ENCODE data around the gene UTP20.

Gene UTP20

DNA sequence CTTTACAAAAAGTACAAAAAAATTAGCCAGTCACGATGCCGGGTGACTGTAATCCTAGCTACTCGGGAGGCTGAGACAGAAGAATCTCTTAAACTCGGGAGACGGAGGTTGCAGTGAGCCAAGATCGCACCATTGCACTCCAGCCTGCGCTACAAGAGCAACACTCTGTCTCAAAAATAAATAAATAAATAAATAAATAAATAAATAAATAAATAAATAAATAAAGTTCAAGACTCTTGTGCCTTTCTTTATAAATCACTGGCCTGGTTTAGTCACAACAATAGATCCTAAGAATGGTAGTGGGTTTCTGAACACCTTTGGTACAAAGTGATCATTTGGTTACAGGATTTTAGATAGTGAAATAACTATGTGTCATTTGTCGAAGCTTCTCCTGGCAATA is 81.5 kb downstream of the UTP20 start:
- POLR2A ChIA-PET = no interaction called here
- Histone ChIP-seq H3K4me1 (ENCODE audit: control insufficient read depth, insufficient read depth, low read length) (no peaks in the 10 kb centered on the region), H3K36me3 (ENCODE audit: control insufficient read depth in 2 of 2, insufficient read depth in 1 of 2, low read length in 2 of 2) (peaks cover 9 to 54% of the 10 kb centered on the region in 2 experiments; a peak in 2 of 3 replicates), H3K4me3 (ENCODE audit: low read depth, low read length) (no peak overlapping the region), H3K9me3 (ENCODE audit: control insufficient read depth, insufficient read depth, low read depth, low read length) (no peaks in the 10 kb centered on the region), H3K27ac (ENCODE audit: extremely low read depth, low read depth, low read length) (no peak overlapping the region)
- CTCF ChIA-PET = no interaction called here
- no peak for TF ChIP-seq MEIS1 (CRISPR knock-in tag; IDR thresholded peaks at IDR 0.05; ENCODE audit: borderline replicate concordance)
- no peak for TF ChIP-seq ZNF830 (tag by site-specific recombination; IDR thresholded peaks at IDR 0.05; ENCODE audit: low read depth)
- TF ChIP-seq ZNF433 (tag by site-specific recombination; IDR thresholded peaks at IDR 0.05; ENCODE audit: low read depth) = peak; percentile 57
- peak; percentile 82 for TF ChIP-seq ZNF518A (tag by site-specific recombination; conservative IDR thresholded peaks at IDR 0.05; ENCODE audit: low read depth)
- TF ChIP-seq ZNF560 (tag by site-specific recombination; IDR thresholded peaks at IDR 0.05; ENCODE audit: borderline replicate concordance) = 0 out of 2 replicates have a peak, but pooled peaks have one; percentile 42
- TF ChIP-seq ZNF558 (tag by site-specific recombination; IDR thresholded peaks at IDR 0.05) = 0 out of 2 replicates have a peak, but pooled peaks have one; percentile 48
- no peak for TF ChIP-seq ZNF571 (tag by site-specific recombination; IDR thresholded peaks at IDR 0.05)
- TF ChIP-seq, protein P1, sequence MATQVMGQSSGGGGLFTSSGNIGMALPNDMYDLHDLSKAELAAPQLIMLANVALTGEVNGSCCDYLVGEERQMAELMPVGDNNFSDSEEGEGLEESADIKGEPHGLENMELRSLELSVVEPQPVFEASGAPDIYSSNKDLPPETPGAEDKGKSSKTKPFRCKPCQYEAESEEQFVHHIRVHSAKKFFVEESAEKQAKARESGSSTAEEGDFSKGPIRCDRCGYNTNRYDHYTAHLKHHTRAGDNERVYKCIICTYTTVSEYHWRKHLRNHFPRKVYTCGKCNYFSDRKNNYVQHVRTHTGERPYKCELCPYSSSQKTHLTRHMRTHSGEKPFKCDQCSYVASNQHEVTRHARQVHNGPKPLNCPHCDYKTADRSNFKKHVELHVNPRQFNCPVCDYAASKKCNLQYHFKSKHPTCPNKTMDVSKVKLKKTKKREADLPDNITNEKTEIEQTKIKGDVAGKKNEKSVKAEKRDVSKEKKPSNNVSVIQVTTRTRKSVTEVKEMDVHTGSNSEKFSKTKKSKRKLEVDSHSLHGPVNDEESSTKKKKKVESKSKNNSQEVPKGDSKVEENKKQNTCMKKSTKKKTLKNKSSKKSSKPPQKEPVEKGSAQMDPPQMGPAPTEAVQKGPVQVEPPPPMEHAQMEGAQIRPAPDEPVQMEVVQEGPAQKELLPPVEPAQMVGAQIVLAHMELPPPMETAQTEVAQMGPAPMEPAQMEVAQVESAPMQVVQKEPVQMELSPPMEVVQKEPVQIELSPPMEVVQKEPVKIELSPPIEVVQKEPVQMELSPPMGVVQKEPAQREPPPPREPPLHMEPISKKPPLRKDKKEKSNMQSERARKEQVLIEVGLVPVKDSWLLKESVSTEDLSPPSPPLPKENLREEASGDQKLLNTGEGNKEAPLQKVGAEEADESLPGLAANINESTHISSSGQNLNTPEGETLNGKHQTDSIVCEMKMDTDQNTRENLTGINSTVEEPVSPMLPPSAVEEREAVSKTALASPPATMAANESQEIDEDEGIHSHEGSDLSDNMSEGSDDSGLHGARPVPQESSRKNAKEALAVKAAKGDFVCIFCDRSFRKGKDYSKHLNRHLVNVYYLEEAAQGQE (tag by site-specific recombination; IDR thresholded peaks at IDR 0.05) = peak; percentile 68; the same call in 1 of the 2 replicates
- TF ChIP-seq IKZF3 (tag by site-specific recombination; IDR thresholded peaks at IDR 0.05) = no peak
- TF ChIP-seq ZNF114 (tag by site-specific recombination; IDR thresholded peaks at IDR 0.05) = no peak
- no peak for TF ChIP-seq ZNF16 (tag by site-specific recombination; IDR thresholded peaks at IDR 0.05; ENCODE audit: low read depth)
- no peak for TF ChIP-seq ZNF707 (tag by site-specific recombination; IDR thresholded peaks at IDR 0.05)
- TF ChIP-seq, protein P2, sequence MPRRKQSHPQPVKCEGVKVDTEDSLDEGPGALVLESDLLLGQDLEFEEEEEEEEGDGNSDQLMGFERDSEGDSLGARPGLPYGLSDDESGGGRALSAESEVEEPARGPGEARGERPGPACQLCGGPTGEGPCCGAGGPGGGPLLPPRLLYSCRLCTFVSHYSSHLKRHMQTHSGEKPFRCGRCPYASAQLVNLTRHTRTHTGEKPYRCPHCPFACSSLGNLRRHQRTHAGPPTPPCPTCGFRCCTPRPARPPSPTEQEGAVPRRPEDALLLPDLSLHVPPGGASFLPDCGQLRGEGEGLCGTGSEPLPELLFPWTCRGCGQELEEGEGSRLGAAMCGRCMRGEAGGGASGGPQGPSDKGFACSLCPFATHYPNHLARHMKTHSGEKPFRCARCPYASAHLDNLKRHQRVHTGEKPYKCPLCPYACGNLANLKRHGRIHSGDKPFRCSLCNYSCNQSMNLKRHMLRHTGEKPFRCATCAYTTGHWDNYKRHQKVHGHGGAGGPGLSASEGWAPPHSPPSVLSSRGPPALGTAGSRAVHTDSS (tag by site-specific recombination; IDR thresholded peaks at IDR 0.05) = no peak
- no peak for TF ChIP-seq RBAK (tag by site-specific recombination; IDR thresholded peaks at IDR 0.05)
- TF ChIP-seq ZNF555 (tag by site-specific recombination; conservative IDR thresholded peaks at IDR 0.05) = peak; percentile 85
- 0 out of 2 replicates have a peak, but pooled peaks have one; percentile 44 for TF ChIP-seq ZNF266 (tag by site-specific recombination; IDR thresholded peaks at IDR 0.05; ENCODE audit: low read depth)
- 0 out of 2 replicates have a peak, but pooled peaks have one; percentile 14 for TF ChIP-seq ZNF629 (tag by site-specific recombination; IDR thresholded peaks at IDR 0.05)
- TF ChIP-seq GLI2 (tag by site-specific recombination; IDR thresholded peaks at IDR 0.05; ENCODE audit: borderline replicate concordance, low read depth) = peak; percentile 42; the same call in 1 of the 2 replicates
- TF ChIP-seq ZNF24 (tag by site-specific recombination; IDR thresholded peaks at IDR 0.05) = no peak
- peak; percentile 32; the same call in 1 of the 2 replicates for TF ChIP-seq ZNF654 (tag by site-specific recombination; IDR thresholded peaks at IDR 0.05; ENCODE audit: low read depth)
- TF ChIP-seq, protein P3, sequence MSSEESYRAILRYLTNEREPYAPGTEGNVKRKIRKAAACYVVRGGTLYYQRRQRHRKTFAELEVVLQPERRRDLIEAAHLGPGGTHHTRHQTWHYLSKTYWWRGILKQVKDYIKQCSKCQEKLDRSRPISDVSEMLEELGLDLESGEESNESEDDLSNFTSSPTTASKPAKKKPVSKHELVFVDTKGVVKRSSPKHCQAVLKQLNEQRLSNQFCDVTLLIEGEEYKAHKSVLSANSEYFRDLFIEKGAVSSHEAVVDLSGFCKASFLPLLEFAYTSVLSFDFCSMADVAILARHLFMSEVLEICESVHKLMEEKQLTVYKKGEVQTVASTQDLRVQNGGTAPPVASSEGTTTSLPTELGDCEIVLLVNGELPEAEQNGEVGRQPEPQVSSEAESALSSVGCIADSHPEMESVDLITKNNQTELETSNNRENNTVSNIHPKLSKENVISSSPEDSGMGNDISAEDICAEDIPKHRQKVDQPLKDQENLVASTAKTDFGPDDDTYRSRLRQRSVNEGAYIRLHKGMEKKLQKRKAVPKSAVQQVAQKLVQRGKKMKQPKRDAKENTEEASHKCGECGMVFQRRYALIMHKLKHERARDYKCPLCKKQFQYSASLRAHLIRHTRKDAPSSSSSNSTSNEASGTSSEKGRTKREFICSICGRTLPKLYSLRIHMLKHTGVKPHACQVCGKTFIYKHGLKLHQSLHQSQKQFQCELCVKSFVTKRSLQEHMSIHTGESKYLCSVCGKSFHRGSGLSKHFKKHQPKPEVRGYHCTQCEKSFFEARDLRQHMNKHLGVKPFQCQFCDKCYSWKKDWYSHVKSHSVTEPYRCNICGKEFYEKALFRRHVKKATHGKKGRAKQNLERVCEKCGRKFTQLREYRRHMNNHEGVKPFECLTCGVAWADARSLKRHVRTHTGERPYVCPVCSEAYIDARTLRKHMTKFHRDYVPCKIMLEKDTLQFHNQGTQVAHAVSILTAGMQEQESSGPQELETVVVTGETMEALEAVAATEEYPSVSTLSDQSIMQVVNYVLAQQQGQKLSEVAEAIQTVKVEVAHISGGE (tag by site-specific recombination; conservative IDR thresholded peaks at IDR 0.05; ENCODE audit: low read depth) = peak; percentile 69
- TF ChIP-seq ZNF292 (tag by site-specific recombination; IDR thresholded peaks at IDR 0.05; ENCODE audit: borderline replicate concordance, low read depth) = 0 out of 2 replicates have a peak, but pooled peaks have one; percentile 37
- TF ChIP-seq ZNF2 (tag by site-specific recombination; IDR thresholded peaks at IDR 0.05) = no peak

Measured in HEK293 (cell line).